Measurements from ENCODE around the gene CHD8. TPM values are rescaled to one million over a fixed set of nuclear protein-coding genes. Genes with fewer than 3 reads are reported as not detected.

The CHD8 gene
- total RNA-seq, 1 experiment from 2014 or later, result 133 TPM

- TF ChIP-seq ZNF416 (CRISPR knock-in tag; IDR thresholded peaks at IDR 0.05) (no peak), ZNF671 (CRISPR knock-in tag; IDR thresholded peaks at IDR 0.05) (no peak)
Measured at GRCh38 chr14:21367582-21368144, 88.3 kb downstream of the CHD8 start (continued).

DNA sequence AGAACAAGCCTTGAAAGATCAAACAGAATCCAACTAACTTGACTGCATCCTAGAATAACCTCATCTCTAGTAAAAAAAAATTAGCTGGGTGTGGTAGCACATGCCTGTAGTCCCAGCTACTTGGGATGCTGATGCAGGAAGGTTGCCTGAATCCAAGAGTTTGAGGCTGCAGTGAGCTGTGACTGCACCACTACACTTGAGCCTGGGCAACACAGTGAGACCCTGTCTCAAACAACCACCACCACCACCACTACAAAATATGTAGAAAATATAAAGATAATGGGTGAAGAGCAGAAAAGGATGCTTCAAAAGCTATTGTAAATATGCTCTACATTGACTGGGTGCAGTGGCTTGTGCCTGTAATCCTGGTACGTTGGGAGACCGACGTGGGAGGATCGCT, 99.4 kb downstream of the CHD8 start:
- Mint-ChIP-seq H3K36me3 (peaks cover 92% of the 10 kb centered on the region), H3K4me1 (no peaks in the 10 kb centered on the region), H3K27me3 (ENCODE audit: low read depth) (no peaks in the 10 kb centered on the region; the same call in 1 of the 2 replicates), H3K27ac (no peak overlapping the region), H3K9me3 (no peaks in the 10 kb centered on the region), H3K4me3 (no peak overlapping the region)
- POLR2A ChIA-PET, result interaction anchor here (0.6 kb wide), 1 partner anchor 62 kb away, joined by 4 read pairs; no protein-coding TSS in a partner anchor
- TF ChIP-seq FOXP1 (CRISPR knock-in tag; IDR thresholded peaks at IDR 0.05; ENCODE audit: borderline replicate concordance) (no peak), FOXK1 (CRISPR knock-in tag; IDR thresholded peaks at IDR 0.05) (no peak), ZNF121 (CRISPR knock-in tag; IDR thresholded peaks at IDR 0.05) (peak; percentile 94), FOXJ3 (CRISPR knock-in tag; IDR thresholded peaks at IDR 0.05; ENCODE audit: borderline replicate concordance) (no peak)
- TF ChIP-seq, protein P1, sequence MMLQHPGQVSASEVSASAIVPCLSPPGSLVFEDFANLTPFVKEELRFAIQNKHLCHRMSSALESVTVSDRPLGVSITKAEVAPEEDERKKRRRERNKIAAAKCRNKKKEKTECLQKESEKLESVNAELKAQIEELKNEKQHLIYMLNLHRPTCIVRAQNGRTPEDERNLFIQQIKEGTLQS (CRISPR knock-in tag; conservative IDR thresholded peaks at IDR 0.05), result no peak
- ATAC-seq, result no peak
- CTCF ChIA-PET, result no interaction called here
- DNase-seq (ENCODE audit: low spot score), result no peak

GRCh38 chr14:21352587-21352986, 103.3 kb downstream of the CHD8 start:
- TF ChIP-seq, protein P1 (CRISPR knock-in tag; conservative IDR thresholded peaks at IDR 0.05), result no peak
- TF ChIP-seq GRHL2 (CRISPR knock-in tag; IDR thresholded peaks at IDR 0.05; ENCODE audit: insufficient replicate concordance, severe bottlenecking), result no peak
- no peak for TF ChIP-seq MAX (CRISPR knock-in tag; IDR thresholded peaks at IDR 0.05)
- TF ChIP-seq AFF4 (CRISPR knock-in tag; IDR thresholded peaks at IDR 0.05; ENCODE audit: borderline replicate concordance), result no peak
- no peak for TF ChIP-seq SP1 (CRISPR knock-in tag; conservative IDR thresholded peaks at IDR 0.05)
- TF ChIP-seq ESRRA (CRISPR knock-in tag; IDR thresholded peaks at IDR 0.05; ENCODE audit: borderline replicate concordance), result no peak
- TF ChIP-seq ZNF512 (CRISPR knock-in tag; IDR thresholded peaks at IDR 0.05; ENCODE audit: borderline replicate concordance), result no peak
- TF ChIP-seq CREM (CRISPR knock-in tag; IDR thresholded peaks at IDR 0.05), result no peak
- ChIA-PET POLR2A (no interaction called here), CTCF (no interaction called here)
- Mint-ChIP-seq H3K36me3 (peaks cover 60% of the 10 kb centered on the region), H3K4me3 (no peak overlapping the region), H3K9me3 (no peaks in the 10 kb centered on the region), H3K4me1 (peaks cover 6% of the 10 kb centered on the region), H3K27me3 (ENCODE audit: low read depth) (no peaks in the 10 kb centered on the region; the same call in 1 of the 2 replicates), H3K27ac (no peak overlapping the region; the same call in 1 of the 2 replicates)
- DNase-seq (ENCODE audit: low spot score), result no peak
- no peak for ATAC-seq

DNA sequence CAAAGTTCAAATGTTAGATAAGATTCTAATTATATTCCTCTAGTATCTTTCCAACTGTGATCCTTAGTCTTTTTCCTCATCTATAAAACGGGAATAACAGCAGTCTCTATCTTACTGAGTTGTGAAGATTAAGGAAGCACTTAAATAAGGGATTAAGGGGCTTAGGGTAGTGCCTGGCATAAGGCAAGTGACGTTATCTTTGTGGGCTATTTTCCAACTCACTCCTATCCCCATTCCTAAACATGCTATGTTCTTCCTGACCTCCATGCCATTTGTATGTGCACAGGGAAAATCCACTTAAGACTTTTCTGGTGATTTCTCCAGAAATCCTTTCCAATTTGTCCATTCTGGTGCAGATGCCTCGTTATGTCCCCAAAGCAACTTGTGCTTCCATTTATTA, 105.4 kb downstream of the CHD8 start:
- H3K36me3 Mint-ChIP-seq, result peaks cover 41% of the 10 kb centered on the region
- no peak overlapping the region for H3K4me3 Mint-ChIP-seq
- CTCF ChIA-PET, result no interaction called here

More for the DNA sequence above, 105.4 kb downstream of the CHD8 start:
- H3K4me1 Mint-ChIP-seq, result peaks cover 12% of the 10 kb centered on the region
- TF ChIP-seq AFF4 (CRISPR knock-in tag; IDR thresholded peaks at IDR 0.05; ENCODE audit: borderline replicate concordance) (no peak), MYBL2 (CRISPR knock-in tag; IDR thresholded peaks at IDR 0.05) (no peak), ATF1 (CRISPR knock-in tag; IDR thresholded peaks at IDR 0.05) (no peak)
- no peaks in the 10 kb centered on the region for H3K9me3 Mint-ChIP-seq
- no peak for DNase-seq (ENCODE audit: low spot score)
- POLR2A ChIA-PET, result no interaction called here
- no peaks in the 10 kb centered on the region; the same call in 1 of the 2 replicates for H3K27me3 Mint-ChIP-seq (ENCODE audit: low read depth)
- ATAC-seq, result no peak
- H3K27ac Mint-ChIP-seq, result peak overlapping the region; percentile 15; the same call in 1 of the 2 replicates
